ENCODE results near the gene MTCH1.

DNA sequence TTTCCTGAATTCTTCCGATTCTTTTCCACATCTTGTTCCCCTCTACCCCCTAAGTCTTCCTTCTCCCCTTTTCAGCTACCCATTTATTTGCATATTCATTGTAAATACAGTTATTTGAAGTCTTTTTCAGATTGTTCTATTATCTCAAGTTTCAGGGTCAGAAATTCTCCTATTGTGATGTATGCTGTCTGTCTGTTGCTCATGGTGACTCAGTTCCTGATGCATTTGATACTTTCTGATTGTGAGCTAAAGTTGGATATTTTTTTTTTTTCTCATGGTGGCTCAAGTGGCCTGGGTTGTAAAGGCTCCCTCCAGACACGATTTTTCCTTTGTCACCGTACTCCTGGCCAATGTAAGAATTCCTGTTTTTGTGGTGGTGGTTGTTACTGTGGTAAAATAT, 36.4 kb downstream of the MTCH1 start:
- TF ChIP-seq RAD21 (IDR thresholded peaks at IDR 0.05; ENCODE audit: low read length) (no peak), POLR2A (IDR thresholded peaks at IDR 0.05; ENCODE audit: low read depth, low read length) (no peak), CEBPB (IDR thresholded peaks at IDR 0.05; ENCODE audit: low read depth, low read length) (no peak), BHLHE40 (IDR thresholded peaks at IDR 0.05; ENCODE audit: low read depth, low read length) (no peak), SMC3 (IDR thresholded peaks at IDR 0.05; ENCODE audit: low read depth, low read length) (no peak), MXI1 (IDR thresholded peaks at IDR 0.05; ENCODE audit: borderline replicate concordance, low read depth, low read length) (no peak), MAZ (IDR thresholded peaks at IDR 0.05; ENCODE audit: borderline replicate concordance, low read depth, low read length) (no peak), RFX5 (IDR thresholded peaks at IDR 0.05; ENCODE audit: low read depth, low read length) (no peak)
- TF ChIP-seq, protein P1, sequence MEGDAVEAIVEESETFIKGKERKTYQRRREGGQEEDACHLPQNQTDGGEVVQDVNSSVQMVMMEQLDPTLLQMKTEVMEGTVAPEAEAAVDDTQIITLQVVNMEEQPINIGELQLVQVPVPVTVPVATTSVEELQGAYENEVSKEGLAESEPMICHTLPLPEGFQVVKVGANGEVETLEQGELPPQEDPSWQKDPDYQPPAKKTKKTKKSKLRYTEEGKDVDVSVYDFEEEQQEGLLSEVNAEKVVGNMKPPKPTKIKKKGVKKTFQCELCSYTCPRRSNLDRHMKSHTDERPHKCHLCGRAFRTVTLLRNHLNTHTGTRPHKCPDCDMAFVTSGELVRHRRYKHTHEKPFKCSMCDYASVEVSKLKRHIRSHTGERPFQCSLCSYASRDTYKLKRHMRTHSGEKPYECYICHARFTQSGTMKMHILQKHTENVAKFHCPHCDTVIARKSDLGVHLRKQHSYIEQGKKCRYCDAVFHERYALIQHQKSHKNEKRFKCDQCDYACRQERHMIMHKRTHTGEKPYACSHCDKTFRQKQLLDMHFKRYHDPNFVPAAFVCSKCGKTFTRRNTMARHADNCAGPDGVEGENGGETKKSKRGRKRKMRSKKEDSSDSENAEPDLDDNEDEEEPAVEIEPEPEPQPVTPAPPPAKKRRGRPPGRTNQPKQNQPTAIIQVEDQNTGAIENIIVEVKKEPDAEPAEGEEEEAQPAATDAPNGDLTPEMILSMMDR (conservative IDR thresholded peaks at IDR 0.05; ENCODE audit: low read depth, low read length) = no peak
- TF ChIP-seq, protein P2, sequence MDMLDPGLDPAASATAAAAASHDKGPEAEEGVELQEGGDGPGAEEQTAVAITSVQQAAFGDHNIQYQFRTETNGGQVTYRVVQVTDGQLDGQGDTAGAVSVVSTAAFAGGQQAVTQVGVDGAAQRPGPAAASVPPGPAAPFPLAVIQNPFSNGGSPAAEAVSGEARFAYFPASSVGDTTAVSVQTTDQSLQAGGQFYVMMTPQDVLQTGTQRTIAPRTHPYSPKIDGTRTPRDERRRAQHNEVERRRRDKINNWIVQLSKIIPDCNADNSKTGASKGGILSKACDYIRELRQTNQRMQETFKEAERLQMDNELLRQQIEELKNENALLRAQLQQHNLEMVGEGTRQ (IDR thresholded peaks at IDR 0.05; ENCODE audit: low read depth, low read length) = no peak

Measured in IMR-90 (cell line).